Cardiac fibroblast (primary cell): ENCODE data around the gene RXRB.

Experiments used
- DNase-seq, 2 donors: peaks; one replicate each; pipeline versions ENCODE4 v3.0.0 to v3.0.0-alpha.2; 2010; ENCODE audit warnings: low read depth in 2 of 2
- H3K4me3 ChIP-seq, 2 donors: replicated peaks in 1 of 2; 1 replicate in 1 of 2; 2 replicates in 1 of 2; pipeline ENCODE4 v1.5.1; 2011; ENCODE audit warnings: low read depth in 2 of 2, low read length in 2 of 2, mild to moderate bottlenecking in 2 of 2, moderate library complexity in 1 of 2
- TF ChIP-seq, protein P1 (sequence below): IDR thresholded peaks from one replicate; pipeline ENCODE4 v1.5.1; 2011; ENCODE audit warnings: low read depth, mild to moderate bottlenecking, low read length, inconsistent platforms

Gene RXRB

DNA sequence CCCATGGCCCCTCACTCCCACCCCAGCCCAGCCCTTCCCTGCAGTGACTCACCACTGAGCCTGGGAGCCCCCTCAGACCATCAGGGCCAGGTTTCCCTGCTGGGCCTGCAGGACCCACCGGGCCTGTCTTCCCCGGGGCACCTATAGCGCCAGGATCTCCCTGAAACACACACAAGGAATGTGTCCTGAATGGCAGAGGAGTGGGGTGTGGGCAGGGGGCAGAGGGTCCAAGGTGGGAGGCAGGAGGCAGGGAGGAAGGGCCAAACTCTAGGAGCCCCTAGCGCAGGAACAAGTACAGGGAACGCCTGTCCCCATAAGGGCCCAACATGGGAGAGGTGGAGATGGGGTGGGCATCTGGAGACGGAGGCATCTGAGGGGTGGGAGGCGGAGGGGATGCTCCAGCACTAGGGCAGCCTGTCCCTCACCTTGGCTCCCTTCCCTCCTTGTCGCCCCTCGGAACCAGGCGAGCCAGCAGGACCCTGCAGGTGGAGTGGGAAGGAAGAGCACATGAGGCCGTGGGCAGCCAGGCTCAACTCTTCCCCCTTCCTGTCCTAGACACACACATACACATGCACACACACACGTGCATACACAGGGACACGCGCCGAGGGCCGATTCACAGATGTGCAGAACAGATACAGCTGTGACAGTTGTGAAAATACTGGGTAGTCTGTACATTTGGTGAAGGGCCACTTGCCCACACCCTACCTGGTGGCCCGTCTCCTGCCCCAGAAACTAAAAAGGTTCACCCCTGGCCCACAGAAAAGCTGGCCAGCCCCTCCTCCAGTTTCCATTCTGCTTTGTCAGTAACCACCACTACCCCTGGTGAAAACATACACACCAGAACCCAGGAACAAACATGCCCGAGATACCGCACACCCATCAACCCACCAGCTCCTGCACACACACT lies 32.8 kb downstream of the RXRB start:
- no peak for DNase-seq
- TF ChIP-seq, protein P1, sequence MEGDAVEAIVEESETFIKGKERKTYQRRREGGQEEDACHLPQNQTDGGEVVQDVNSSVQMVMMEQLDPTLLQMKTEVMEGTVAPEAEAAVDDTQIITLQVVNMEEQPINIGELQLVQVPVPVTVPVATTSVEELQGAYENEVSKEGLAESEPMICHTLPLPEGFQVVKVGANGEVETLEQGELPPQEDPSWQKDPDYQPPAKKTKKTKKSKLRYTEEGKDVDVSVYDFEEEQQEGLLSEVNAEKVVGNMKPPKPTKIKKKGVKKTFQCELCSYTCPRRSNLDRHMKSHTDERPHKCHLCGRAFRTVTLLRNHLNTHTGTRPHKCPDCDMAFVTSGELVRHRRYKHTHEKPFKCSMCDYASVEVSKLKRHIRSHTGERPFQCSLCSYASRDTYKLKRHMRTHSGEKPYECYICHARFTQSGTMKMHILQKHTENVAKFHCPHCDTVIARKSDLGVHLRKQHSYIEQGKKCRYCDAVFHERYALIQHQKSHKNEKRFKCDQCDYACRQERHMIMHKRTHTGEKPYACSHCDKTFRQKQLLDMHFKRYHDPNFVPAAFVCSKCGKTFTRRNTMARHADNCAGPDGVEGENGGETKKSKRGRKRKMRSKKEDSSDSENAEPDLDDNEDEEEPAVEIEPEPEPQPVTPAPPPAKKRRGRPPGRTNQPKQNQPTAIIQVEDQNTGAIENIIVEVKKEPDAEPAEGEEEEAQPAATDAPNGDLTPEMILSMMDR: no peak
- H3K4me3 ChIP-seq: no peak overlapping the region

DNA sequence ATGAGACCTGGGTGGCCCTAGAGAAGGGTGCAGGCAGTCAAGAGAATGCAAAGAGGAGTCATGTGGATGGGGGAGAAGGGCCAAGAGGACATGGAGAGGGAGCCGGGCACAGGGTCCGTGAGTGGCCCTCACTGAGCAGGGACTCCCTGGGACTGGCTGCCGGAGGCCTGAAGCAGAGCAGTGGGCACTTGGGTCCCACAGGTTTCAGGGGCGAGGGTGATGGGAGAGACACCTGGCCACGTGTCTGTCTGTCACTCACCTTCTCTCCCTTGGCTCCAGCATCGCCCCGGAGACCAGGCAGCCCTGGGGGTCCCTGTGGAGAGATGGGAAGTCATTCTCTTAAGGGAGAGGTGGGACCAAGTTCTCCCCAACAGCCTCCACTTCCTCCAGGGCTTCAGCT lies 33.7 kb downstream of the RXRB start:
- DNase-seq: no peak

DNA sequence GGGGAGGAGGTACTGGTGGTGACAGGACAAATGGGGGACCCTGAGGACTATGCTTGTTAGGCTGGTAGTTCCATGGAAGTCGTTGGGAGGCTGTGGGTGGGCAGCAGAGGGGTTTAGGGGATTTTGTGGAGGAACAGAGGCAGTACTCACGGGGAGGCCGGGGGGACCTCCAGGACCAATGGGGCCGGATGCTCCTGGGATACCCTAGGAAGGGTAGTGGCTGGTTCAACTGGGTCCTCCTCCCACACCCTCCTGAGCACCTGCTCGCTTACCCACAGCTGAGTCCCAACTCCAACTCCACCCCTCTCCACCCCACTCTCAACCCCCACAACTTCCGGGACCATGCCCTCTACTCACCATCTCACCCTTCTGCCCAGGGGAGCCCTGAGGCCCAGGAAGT lies 34.1 kb downstream of the RXRB start:
- no peak overlapping the region for H3K4me3 ChIP-seq
- TF ChIP-seq, protein P1: no peak
- no peak for DNase-seq

More for the DNA sequence above, 33.7 kb downstream of the RXRB start:
- TF ChIP-seq, protein P1: no peak
- no peak overlapping the region for H3K4me3 ChIP-seq

DNA sequence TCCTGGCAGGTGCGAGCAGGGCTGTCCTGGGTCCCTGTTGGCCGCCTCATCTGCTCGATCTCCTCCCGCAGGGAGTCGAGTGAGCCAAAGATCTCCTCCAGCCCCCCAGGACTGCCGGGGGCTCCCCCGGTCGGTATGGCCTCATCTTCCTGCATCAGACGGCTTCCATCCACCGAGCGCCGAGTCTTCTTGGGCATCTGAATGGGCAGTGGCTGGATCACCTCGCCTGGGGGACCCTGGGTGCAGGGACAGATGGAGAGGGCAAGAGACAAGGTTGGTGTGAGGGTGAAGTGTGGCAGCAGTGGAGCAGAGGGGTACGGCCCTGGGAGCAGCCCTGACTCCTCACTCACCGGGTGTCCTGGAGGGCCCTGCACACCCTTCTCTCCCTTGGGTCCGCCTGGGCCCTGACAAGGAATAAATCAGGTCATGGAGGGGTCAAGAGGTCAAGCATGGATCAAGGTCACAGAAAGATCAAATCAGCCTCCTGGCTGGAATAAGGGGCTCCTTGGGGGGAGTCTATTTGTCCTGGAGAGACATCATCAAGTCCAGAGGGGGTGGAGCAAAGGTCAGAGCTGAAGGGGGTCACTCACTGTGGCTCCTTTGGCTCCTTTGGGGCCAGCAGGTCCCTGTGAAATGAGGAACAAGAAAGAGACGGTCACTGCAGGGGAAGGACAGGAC lies 34.7 kb downstream of the RXRB start:
- TF ChIP-seq, protein P1: no peak
- H3K4me3 ChIP-seq: no peak overlapping the region
- no peak for DNase-seq

DNA sequence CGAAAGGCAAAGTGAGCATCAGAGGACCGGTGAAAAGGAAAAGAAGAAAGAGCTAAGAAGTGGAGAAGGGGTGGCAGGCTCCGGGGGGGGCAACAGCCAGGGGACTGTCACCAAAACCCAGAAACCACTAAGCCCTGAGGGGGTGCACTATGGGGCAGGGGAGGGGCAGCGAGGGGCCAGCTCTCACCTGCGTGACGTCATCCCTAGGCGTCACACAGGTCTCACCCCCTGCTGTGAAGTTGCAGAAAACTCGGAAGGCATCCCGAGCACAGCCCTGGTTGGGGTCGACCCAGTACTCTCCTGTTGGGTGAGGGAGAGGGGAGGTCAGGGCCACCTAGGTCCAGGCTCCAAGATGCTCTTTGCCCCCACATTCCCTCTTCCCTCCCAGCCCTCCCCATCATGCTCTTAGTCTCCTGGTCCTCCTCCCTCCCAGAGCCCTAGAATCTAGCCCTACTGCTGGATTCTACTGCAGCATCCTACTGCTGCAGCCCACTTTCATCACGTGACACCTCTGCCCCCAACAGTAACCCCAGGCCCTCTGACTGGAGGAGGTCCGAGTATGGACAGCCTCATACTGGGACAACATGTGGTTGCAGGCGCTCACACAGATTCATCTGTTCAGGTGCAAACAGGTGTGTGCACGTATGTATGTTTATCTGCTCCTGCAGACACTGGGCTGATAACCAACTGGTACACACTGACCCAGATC lies 35.6 kb downstream of the RXRB start:
- TF ChIP-seq, protein P1: no peak
- no peak overlapping the region for H3K4me3 ChIP-seq
- no peak for DNase-seq

DNA sequence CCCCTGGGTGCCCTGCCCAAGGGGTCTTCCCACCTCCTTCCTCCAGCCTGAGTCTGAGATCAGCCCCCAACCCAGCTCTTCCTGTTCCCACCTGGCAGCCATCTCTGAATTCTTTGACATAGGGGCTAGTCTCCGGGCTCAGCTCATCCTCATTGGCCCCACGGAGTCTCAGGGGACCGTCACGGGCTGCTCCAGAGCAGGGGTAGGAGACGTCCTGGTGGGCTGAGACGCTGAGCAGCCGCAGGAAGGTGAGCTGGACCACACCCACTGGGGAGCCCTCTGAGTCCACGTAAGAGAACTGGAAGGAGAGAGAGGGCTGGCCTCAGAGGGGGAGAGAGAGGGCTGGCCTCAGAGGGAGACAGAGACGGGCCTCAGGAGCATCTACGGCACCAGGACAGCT lies 36.3 kb downstream of the RXRB start:
- TF ChIP-seq, protein P1: no peak

More for the DNA sequence above, 36.3 kb downstream of the RXRB start:
- DNase-seq: no peak
- no peak overlapping the region for H3K4me3 ChIP-seq
